Stimulated activated CD8-positive, alpha-beta memory T cell treated with anti-CD3 and anti-CD28 coated beads, Interleukin-4, amount 100 ng/mL, for 48 hours (primary cell): ENCODE measurements around the gene NLRX1.
"Not testable (repeated sequence)": the region's sequence is repeated elsewhere in the genome, so short reads cannot be mapped to it uniquely, and the experiment has no call there.

ENCODE experiments used
- DNase-seq: peaks from one replicate; pipeline ENCODE4 v3.0.0-alpha.2; 2020

Gene NLRX1, protein sequence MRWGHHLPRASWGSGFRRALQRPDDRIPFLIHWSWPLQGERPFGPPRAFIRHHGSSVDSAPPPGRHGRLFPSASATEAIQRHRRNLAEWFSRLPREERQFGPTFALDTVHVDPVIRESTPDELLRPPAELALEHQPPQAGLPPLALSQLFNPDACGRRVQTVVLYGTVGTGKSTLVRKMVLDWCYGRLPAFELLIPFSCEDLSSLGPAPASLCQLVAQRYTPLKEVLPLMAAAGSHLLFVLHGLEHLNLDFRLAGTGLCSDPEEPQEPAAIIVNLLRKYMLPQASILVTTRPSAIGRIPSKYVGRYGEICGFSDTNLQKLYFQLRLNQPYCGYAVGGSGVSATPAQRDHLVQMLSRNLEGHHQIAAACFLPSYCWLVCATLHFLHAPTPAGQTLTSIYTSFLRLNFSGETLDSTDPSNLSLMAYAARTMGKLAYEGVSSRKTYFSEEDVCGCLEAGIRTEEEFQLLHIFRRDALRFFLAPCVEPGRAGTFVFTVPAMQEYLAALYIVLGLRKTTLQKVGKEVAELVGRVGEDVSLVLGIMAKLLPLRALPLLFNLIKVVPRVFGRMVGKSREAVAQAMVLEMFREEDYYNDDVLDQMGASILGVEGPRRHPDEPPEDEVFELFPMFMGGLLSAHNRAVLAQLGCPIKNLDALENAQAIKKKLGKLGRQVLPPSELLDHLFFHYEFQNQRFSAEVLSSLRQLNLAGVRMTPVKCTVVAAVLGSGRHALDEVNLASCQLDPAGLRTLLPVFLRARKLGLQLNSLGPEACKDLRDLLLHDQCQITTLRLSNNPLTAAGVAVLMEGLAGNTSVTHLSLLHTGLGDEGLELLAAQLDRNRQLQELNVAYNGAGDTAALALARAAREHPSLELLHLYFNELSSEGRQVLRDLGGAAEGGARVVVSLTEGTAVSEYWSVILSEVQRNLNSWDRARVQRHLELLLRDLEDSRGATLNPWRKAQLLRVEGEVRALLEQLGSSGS

GRCh38 chr11:119168471-119169281, at the start of gene NLRX1:
Gene NLRX1 (plus strand): TSS chr11:119168725. CDS start chr11:119171404, 2,679 bp downstream.
- DNase-seq = peak; percentile 91

GRCh38 chr11:119118946-119119345, 49.6 kb upstream of the NLRX1 start:
- no peak for DNase-seq

GRCh38 chr11:119120639-119121007, 47.9 kb upstream of the NLRX1 start:
- DNase-seq = no peak

- peak; percentile 100 for DNase-seq
Measured at GRCh38 chr11:119121008-119121810, 47.3 kb upstream of the NLRX1 start, which contains the start of gene HINFP. Gene HINFP (plus strand): TSS chr11:119121580. CDS start chr11:119126945, 5,365 bp downstream.

DNA sequence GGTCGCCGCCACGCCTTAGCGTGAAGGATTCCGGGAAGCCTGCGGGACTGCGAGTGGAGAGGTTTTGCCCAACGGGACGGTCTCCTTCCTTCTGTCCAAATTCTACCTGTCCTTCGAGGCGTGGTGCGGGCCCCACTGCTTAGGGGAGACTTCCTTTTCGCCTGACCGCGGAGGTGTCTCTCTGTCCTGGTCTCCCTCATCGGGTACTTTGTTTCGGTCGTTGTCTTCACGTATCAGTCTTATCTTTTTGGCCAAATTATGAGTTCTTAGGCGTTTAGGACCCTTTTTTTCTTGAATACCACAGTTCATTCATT, 46.8 kb upstream of the NLRX1 start:
- DNase-seq = no peak

GRCh38 chr11:119125821-119126220, 42.7 kb upstream of the NLRX1 start:
- no peak for DNase-seq

GRCh38 chr11:119126675-119127268, 41.8 kb upstream of the NLRX1 start:
- no peak for DNase-seq

DNA sequence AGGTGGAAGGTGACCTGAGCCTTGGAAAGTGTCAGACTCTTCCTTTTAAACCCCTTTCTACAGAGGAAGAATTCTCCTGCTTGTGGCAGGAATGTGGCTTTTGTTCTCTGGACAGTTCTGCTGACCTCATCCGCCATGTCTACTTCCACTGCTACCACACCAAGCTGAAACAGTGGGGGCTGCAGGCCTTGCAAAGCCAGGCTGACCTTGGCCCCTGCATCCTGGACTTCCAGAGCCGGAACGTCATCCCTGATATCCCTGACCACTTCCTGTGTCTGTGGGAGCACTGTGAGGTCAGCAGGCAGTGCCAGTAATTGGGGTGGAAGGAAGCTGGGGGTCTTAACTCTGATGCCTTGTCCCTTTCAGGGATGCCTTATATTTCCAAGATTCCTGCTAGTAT, 37.9 kb upstream of the NLRX1 start:
- DNase-seq = no peak

GRCh38 chr11:119134389-119134978, 34.0 kb upstream of the NLRX1 start:
- DNase-seq = no peak

- not testable (repeated sequence) for DNase-seq
Measured at GRCh38 chr11:119139276-119139675, 29.2 kb upstream of the NLRX1 start.

DNA sequence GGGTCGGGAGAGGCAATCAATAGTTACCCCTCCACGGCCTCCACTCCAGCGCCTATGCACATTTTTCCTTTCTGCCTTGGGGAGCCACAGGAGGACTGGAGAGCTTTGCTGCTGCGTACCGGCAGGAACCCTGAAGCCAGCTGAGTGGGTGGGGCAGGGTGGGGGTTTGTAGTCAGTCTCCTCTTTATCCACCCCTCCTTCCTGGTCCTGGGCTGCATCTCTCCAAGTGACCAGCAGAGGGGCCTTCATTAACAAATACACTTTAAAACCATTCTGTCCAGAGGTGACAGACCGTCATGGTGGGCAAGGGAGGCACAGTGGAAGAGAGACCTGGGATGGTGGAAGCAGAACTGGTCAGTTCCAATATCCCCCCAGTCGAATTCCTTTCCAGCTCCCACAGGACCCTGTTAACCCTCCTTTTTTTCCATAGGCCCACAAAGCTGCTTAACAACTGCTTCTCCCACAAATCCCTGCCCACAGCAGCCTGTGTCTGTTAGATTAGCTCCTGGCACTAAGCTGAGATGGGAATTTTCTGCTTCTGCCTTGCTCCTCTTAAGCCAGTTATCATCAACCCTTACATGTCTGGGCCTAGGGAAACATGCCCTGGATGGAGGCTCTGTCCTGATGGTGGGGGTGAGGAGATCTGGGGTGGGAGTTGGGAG, 23.6 kb upstream of the NLRX1 start:
- peak; percentile 38 for DNase-seq

GRCh38 chr11:119145551-119145950, 23.0 kb upstream of the NLRX1 start:
- DNase-seq = no peak

- no peak for DNase-seq
Measured at GRCh38 chr11:119147604-119148333, 20.8 kb upstream of the NLRX1 start.

DNA sequence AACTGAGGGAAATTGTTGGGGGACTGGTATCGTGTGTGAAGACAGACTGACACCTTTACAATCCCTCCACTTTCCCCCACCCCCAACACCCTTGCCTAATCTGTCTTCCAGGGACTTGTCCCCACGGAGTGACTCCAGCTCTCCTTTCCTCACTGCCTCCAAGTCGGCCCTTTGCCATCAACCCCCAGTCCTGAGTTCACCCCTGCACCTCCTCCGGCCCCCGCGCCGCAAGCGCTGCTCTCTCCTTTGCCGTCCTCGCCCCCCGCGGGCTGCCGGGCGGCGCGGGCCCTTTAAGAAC, 19.9 kb upstream of the NLRX1 start:
- DNase-seq = no peak

- peak; percentile 47 for DNase-seq
Measured at GRCh38 chr11:119149018-119149785, 19.3 kb upstream of the NLRX1 start, which contains the start of gene ABCG4. Gene ABCG4 (plus strand): TSS chr11:119149052. CDS start chr11:119149966, 914 bp downstream.

DNA sequence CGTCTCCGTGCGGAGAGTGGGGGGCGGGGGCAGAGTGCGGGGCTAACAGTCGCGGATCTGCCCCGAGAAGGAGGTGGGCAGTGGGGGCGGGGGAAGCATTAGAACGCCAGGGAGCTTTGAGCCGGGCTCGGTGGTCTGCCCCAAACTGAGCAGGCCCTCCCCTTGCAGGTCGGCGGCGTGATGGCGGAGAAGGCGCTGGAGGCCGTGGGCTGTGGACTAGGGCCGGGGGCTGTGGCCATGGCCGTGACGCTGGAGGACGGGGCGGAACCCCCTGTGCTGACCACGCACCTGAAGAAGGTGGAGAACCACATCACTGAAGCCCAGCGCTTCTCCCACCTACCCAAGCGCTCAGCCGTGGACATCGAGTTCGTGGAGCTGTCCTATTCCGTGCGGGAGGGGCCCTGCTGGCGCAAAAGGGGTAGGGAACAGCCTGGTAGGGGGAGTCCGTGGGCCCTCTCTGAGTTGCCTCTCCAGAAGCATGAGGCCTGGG, 18.7 kb upstream of the NLRX1 start:
- DNase-seq = no peak

GRCh38 chr11:119152043-119152442, 16.5 kb upstream of the NLRX1 start:
- DNase-seq = no peak

DNA sequence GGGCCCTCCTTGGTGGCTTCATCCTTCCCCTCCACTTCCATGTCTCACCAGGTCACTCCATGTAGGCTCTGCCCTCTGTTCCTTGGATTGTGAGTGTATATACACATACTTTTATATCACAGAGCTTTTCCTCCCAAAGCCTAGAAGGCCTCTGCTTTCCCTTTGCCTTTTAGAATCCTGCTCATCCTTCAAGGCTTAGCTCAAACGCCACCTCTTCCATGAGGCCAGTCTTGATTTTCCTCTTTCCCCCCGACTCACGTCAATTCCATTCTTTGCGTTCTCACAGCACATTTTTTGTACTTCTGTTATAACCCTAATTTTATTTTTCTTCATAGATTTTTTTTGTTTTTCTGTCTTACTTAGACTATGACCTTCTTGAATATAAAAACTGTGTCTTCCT, 15.9 kb upstream of the NLRX1 start:
- no peak for DNase-seq
